ENCODE measurements around the gene NRXN3. TPM values are rescaled to one million over a fixed set of nuclear protein-coding genes. Genes with fewer than 3 reads are reported as not detected.

Gene NRXN3
- total RNA-seq, 1 experiment from 2014 or later, result not detected

- DNase-seq (ENCODE audit: low read depth, low spot score) (no peak), ATAC-seq (no peak)
- no TSS peak for BruUV-seq (replicated peaks)
- POLR2A ChIA-PET, result no interaction called here
- H3K36me3 ChIP-seq (ENCODE audit: control insufficient read depth in 1 of 2, insufficient read depth in 2 of 2, low read length in 2 of 2), result no peaks in the 10 kb centered on the region
- H3K4me1 ChIP-seq (ENCODE audit: control insufficient read depth in 1 of 2, insufficient read depth in 2 of 2, low read length in 2 of 2), result no peaks in the 10 kb centered on the region
- no peaks in the 10 kb centered on the region for H3K9me3 ChIP-seq (ENCODE audit: control insufficient read depth in 1 of 2, insufficient read depth in 1 of 2, low read depth in 1 of 2, low read length in 2 of 2)
- H3K27me3 ChIP-seq (ENCODE audit: insufficient read depth, low read length), result peaks cover 6% of the 10 kb centered on the region; the same call in 1 of the 2 replicates
- intact Hi-C loops (cut with micrococcal nuclease), result no loop called here
- H3K79me2 ChIP-seq (ENCODE audit: insufficient read depth, low read length), result no peaks in the 10 kb centered on the region
- TF ChIP-seq JUND (IDR thresholded peaks at IDR 0.05) (no peak), ELF1 (IDR thresholded peaks at IDR 0.05; ENCODE audit: borderline replicate concordance, low read depth) (no peak), ZNF274 (IDR thresholded peaks at IDR 0.05; ENCODE audit: low read depth, low read length) (no peak), CBX3 (IDR thresholded peaks at IDR 0.05; ENCODE audit: low read depth) (no peak), SRF (IDR thresholded peaks at IDR 0.05; ENCODE audit: low read depth) (no peak), RAD21 (IDR thresholded peaks at IDR 0.05; ENCODE audit: low read depth) (no peak), SP1 (IDR thresholded peaks at IDR 0.05; ENCODE audit: low read depth) (no peak), POLR2A (IDR thresholded peaks at IDR 0.05; ENCODE audit: borderline replicate concordance, extremely low read depth, insufficient read depth, insufficient read length) (no peak), EZH2phosphoT487 (IDR thresholded peaks at IDR 0.05; ENCODE audit: borderline replicate concordance) (no peak), YY1 (IDR thresholded peaks at IDR 0.05; ENCODE audit: extremely low read depth, insufficient replicate concordance, low read depth, low read length) (no peak), ZFX (IDR thresholded peaks at IDR 0.05) (no peak), CTCF (IDR thresholded peaks at IDR 0.05 in 2 of 3, conservative IDR thresholded peaks at IDR 0.05 in 1 of 3; ENCODE audit: borderline replicate concordance in 1 of 3, insufficient read depth in 1 of 3, low read depth in 2 of 3, low read length in 2 of 3) (no peak), REST (IDR thresholded peaks at IDR 0.05; ENCODE audit: low read depth) (no peak), ATF3 (IDR thresholded peaks at IDR 0.05) (no peak), POLR2AphosphoS5 (IDR thresholded peaks at IDR 0.05; ENCODE audit: low read depth, low read length) (no peak)
- TF ChIP-seq, protein P1, sequence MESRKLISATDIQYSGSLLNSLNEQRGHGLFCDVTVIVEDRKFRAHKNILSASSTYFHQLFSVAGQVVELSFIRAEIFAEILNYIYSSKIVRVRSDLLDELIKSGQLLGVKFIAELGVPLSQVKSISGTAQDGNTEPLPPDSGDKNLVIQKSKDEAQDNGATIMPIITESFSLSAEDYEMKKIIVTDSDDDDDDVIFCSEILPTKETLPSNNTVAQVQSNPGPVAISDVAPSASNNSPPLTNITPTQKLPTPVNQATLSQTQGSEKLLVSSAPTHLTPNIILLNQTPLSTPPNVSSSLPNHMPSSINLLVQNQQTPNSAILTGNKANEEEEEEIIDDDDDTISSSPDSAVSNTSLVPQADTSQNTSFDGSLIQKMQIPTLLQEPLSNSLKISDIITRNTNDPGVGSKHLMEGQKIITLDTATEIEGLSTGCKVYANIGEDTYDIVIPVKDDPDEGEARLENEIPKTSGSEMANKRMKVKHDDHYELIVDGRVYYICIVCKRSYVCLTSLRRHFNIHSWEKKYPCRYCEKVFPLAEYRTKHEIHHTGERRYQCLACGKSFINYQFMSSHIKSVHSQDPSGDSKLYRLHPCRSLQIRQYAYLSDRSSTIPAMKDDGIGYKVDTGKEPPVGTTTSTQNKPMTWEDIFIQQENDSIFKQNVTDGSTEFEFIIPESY (IDR thresholded peaks at IDR 0.05; ENCODE audit: extremely low read depth, insufficient replicate concordance, low read length), result no peak
- no peak overlapping the region for H3K9ac ChIP-seq (ENCODE audit: low read length)
- H3K27ac ChIP-seq (ENCODE audit: low read depth, low read length), result no peak overlapping the region
- H4K20me1 ChIP-seq (ENCODE audit: insufficient read depth), result no peaks in the 10 kb centered on the region
- no peak overlapping the region for H3K4me2 ChIP-seq (ENCODE audit: low read length)
- no peak overlapping the region for H3K4me3 ChIP-seq (replicated peaks in 1 of 2; ENCODE audit: low read depth in 1 of 2, low read length in 2 of 2)
- CTCF ChIA-PET, result no interaction called here
- RAD21 ChIA-PET (ENCODE audit: low non-redundant PET in 1 of 2, low total read pairs in 2 of 2, uncharacterized antibody in 2 of 2, unreplicated experiment in 2 of 2), result no interaction called here
- H3K9me2 ChIP-seq (ENCODE audit: insufficient read depth), result no peaks in the 10 kb centered on the region
- no peak overlapping the region for H2AFZ ChIP-seq (ENCODE audit: low read depth, low read length, poor library complexity, severe bottlenecking)
Observed at GRCh38 chr14:78207414-78207813, 37.2 kb downstream of the NRXN3 start.

Measured in HCT116 (cell line).